MM.1S (cell line): ENCODE data around the gene UBTFL1.

ENCODE experiments used
- DNase-seq: peaks from one replicate; pipeline ENCODE4 v3.0.0-alpha.2; 2015
- H2AFZ ChIP-seq: fragments of 300-600 bp; sonication (generic); 2 replicates; pipeline ENCODE4 v1.6.0; 2016; ENCODE audit warnings: antibody characterized with exemption, low read length
- H3F3A ChIP-seq: fragments of 300-600 bp; sonication (generic); 2 replicates; pipeline ENCODE4 v1.6.1; 2016; ENCODE audit warnings: mild to moderate bottlenecking, antibody characterized with exemption, low read length, moderate library complexity, mixed read lengths; ENCODE audit not compliant: insufficient read depth
- H3K27ac ChIP-seq: fragments of 300-600 bp; sonication (generic); 2 replicates; pipeline ENCODE4 v1.5.1; 2016; ENCODE audit warnings: mild to moderate bottlenecking, low read length
- H3K27me3 ChIP-seq: fragments of 300-600 bp; sonication (generic); replicated peaks from 2 replicates; pipeline ENCODE4 v1.6.0; 2016; ENCODE audit warnings: low read length; ENCODE audit not compliant: insufficient read depth
- H3K36me3 ChIP-seq: fragments of 300-600 bp; sonication (generic); replicated peaks from 2 replicates; pipeline ENCODE4 v1.6.1; 2016; ENCODE audit warnings: mild to moderate bottlenecking, low read length, mixed read lengths; ENCODE audit not compliant: insufficient read depth
- H3K4me1 ChIP-seq: fragments of 300-600 bp; sonication (generic); 2 replicates; pipeline ENCODE4 v1.6.1; 2016; ENCODE audit warnings: low read length, mixed read lengths
- H3K4me2 ChIP-seq: fragments of 300-600 bp; sonication (generic); 2 replicates; pipeline ENCODE4 v1.6.0; 2016; ENCODE audit warnings: low read depth, low read length
- H3K4me3 ChIP-seq: fragments of 300-600 bp; sonication (generic); 2 replicates; pipeline ENCODE4 v1.5.1; 2016; ENCODE audit warnings: low read length, mixed read lengths
- H3K79me2 ChIP-seq: fragments of 300-600 bp; sonication (generic); 2 replicates; pipeline ENCODE4 v1.6.1; 2016; ENCODE audit warnings: mixed run types, low read length, mixed read lengths
- H3K9ac ChIP-seq: fragments of 300-600 bp; sonication (generic); 2 replicates; pipeline ENCODE4 v1.6.1; 2016; ENCODE audit warnings: low read length, mixed read lengths
- H3K9me2 ChIP-seq: fragments of 300-600 bp; sonication (generic); replicated peaks from 2 replicates; pipeline ENCODE4 v1.6.1; 2016; ENCODE audit warnings: mild to moderate bottlenecking, low read length, mixed read lengths; ENCODE audit not compliant: insufficient read depth
- H3K9me3 ChIP-seq: fragments of 300-600 bp; sonication (generic); replicated peaks from 2 replicates; pipeline ENCODE4 v1.6.1; 2016; ENCODE audit warnings: mild to moderate bottlenecking, low read length, mixed read lengths; ENCODE audit not compliant: insufficient read depth
- H4K20me1 ChIP-seq: fragments of 300-600 bp; sonication (generic); 2 replicates; pipeline ENCODE4 v1.6.1; 2016; ENCODE audit warnings: mild to moderate bottlenecking, low read length, moderate library complexity, mixed read lengths; ENCODE audit not compliant: insufficient read depth
- EZH2 ChIP-seq: fragments of 300-600 bp; sonication (generic); optimal IDR thresholded peaks from 2 replicates; pipeline ENCODE3; 2017; ENCODE audit warnings: low read depth, mild to moderate bottlenecking, antibody characterized with exemption, low read length, mixed read lengths
- EZH2phosphoT487 ChIP-seq: fragments of 300-600 bp; sonication (generic); IDR thresholded peaks from 2 replicates; pipeline ENCODE4 v1.6.1; 2018; ENCODE audit warnings: antibody characterized with exemption, low read length
- TF ChIP-seq, protein P1 (sequence below): fragments of 300-600 bp; sonication (generic); IDR thresholded peaks from 2 replicates; pipeline ENCODE4 v1.5.1; 2016; ENCODE audit warnings: antibody characterized with exemption, low read length, mixed read lengths

Gene UBTFL1

DNA sequence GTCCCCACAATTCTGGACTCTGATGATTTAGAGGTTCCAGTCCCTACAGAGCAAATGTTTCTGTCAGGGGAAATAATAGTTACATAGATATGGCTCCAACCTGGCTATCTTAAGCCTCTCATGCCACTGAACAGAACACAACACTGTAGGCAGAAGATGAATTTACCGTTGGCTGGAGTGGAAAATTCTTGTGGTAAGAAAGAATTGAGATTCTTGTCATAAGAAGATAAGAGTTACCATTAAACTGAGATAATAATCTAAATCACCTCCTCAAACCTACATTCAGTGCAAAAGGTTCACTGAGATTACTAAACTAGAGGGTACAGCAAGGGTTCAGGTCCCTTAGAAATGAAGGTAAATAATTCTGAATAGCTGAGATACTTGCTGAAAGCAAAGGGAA, 38.6 kb downstream of the UBTFL1 start:
- Histone ChIP-seq H3K9me3 (no peaks in the 10 kb centered on the region), H3K4me3 (no peak overlapping the region), H4K20me1 (no peaks in the 10 kb centered on the region), H3K79me2 (no peaks in the 10 kb centered on the region), H3K27ac (no peak overlapping the region), H3K4me1 (no peaks in the 10 kb centered on the region), H2AFZ (no peak overlapping the region), H3K9me2 (no peaks in the 10 kb centered on the region), H3F3A (no peaks in the 10 kb centered on the region), H3K36me3 (no peaks in the 10 kb centered on the region), H3K9ac (no peak overlapping the region), H3K27me3 (no peaks in the 10 kb centered on the region), H3K4me2 (no peak overlapping the region)
- TF ChIP-seq EZH2phosphoT487, result no peak
- no peak for TF ChIP-seq EZH2
- TF ChIP-seq, protein P1, sequence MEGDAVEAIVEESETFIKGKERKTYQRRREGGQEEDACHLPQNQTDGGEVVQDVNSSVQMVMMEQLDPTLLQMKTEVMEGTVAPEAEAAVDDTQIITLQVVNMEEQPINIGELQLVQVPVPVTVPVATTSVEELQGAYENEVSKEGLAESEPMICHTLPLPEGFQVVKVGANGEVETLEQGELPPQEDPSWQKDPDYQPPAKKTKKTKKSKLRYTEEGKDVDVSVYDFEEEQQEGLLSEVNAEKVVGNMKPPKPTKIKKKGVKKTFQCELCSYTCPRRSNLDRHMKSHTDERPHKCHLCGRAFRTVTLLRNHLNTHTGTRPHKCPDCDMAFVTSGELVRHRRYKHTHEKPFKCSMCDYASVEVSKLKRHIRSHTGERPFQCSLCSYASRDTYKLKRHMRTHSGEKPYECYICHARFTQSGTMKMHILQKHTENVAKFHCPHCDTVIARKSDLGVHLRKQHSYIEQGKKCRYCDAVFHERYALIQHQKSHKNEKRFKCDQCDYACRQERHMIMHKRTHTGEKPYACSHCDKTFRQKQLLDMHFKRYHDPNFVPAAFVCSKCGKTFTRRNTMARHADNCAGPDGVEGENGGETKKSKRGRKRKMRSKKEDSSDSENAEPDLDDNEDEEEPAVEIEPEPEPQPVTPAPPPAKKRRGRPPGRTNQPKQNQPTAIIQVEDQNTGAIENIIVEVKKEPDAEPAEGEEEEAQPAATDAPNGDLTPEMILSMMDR, result no peak
- no peak for DNase-seq

DNA sequence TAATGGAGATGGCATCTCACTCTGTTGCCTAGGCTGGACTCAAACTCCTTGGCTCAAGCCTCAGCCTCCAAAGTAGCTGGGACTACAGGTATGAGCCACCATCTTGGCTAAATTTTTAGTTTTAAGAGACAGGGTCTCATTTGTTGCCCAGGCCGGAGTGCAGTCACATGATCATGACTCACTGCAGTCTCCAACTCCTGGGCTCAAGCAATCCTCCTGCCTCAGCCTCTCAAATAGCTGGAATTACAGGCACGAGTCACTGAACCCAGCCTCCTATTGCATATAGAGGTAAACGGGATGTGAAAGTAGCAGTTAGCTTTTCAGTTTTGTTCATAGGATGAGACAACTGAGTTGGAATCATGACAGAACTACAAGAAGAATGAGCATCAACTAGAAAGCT, 39.2 kb downstream of the UBTFL1 start:
- H3K9me2 ChIP-seq, result no peaks in the 10 kb centered on the region
- no peak overlapping the region for H3K4me2 ChIP-seq
- H2AFZ ChIP-seq, result no peak overlapping the region
- H3K27me3 ChIP-seq, result no peaks in the 10 kb centered on the region
- DNase-seq, result no peak
- no peaks in the 10 kb centered on the region for H3K79me2 ChIP-seq
- H3K9ac ChIP-seq, result no peak overlapping the region
- no peak for TF ChIP-seq EZH2
- TF ChIP-seq, protein P1, result no peak
- no peak for TF ChIP-seq EZH2phosphoT487
- H3F3A ChIP-seq, result no peaks in the 10 kb centered on the region
- H4K20me1 ChIP-seq, result no peaks in the 10 kb centered on the region
- no peak overlapping the region for H3K4me3 ChIP-seq
- H3K9me3 ChIP-seq, result no peaks in the 10 kb centered on the region
- no peaks in the 10 kb centered on the region for H3K4me1 ChIP-seq
- no peaks in the 10 kb centered on the region for H3K36me3 ChIP-seq
- H3K27ac ChIP-seq, result no peak overlapping the region

DNA sequence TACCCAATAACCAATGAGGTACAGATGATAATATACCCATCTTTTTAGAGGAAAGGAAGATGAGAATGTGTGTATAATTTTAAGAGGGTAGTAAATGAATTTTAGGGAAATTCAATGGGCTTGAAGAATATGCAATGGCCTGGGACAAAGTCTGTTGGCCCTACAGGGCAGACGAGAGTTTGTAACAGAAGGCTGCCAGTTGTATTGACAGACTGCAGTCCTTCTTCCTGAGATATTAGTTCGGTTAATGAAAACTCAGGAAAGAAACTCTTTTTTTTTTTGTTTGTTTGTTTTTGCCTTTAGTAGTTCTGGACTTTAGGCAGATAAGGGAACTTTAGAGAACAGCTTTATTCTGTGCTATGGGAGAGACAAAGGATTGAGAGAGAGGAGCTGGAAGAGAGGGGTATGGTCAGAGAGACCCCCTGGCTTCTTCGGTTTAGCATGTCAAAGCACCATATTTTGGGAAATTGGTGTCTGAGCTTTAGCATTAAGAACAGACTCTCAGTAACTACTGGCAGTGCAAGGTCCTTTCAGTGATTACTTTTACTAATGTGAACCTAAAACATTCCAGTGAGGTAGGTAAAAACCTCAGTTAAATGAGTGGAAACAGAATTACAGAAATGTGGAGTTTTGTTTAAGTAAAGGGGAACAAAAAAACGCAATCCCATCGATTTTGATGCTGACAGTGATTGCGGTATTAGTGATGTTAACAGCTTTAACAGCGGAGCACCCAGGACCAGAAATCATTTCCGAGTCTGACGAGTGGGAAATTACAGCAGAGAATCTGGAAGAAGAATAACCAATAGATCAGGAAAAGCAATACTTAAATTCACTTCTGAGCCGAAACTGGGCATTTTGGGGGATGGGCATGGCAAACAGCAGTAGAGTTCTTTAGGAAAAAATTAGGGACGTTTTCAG, 48.1 kb downstream of the UBTFL1 start:
- H3K4me3 ChIP-seq, result peak overlapping the region; percentile 56; the same call in 1 of the 2 replicates
- H3F3A ChIP-seq, result no peaks in the 10 kb centered on the region
- no peaks in the 10 kb centered on the region for H3K9me3 ChIP-seq
- no peaks in the 10 kb centered on the region for H4K20me1 ChIP-seq
- DNase-seq, result no peak
- no peaks in the 10 kb centered on the region; the same call in 1 of the 2 replicates for H3K4me1 ChIP-seq
- H2AFZ ChIP-seq, result peak overlapping the region; percentile 77; the same call in 1 of the 2 replicates
- TF ChIP-seq EZH2phosphoT487, result no peak
- no peak for TF ChIP-seq EZH2
- TF ChIP-seq, protein P1, result no peak
- H3K9ac ChIP-seq, result no peak overlapping the region
- H3K4me2 ChIP-seq, result 0 out of 2 replicates have a peak overlapping the region, but pooled peaks have one; percentile 53
- H3K27ac ChIP-seq, result no peak overlapping the region
- no peaks in the 10 kb centered on the region for H3K27me3 ChIP-seq
- H3K36me3 ChIP-seq, result no peaks in the 10 kb centered on the region
- H3K9me2 ChIP-seq, result no peaks in the 10 kb centered on the region
- H3K79me2 ChIP-seq, result no peaks in the 10 kb centered on the region
